Epithelial cell of proximal tubule (primary cell): ENCODE measurements around the gene ANKRD44. TPM values are rescaled to one million over a fixed set of nuclear protein-coding genes. Genes with fewer than 3 reads are reported as not detected.

Source experiments
- DNase-seq: peaks from one replicate; pipeline ENCODE4 v3.0.0-alpha.2; 2011; ENCODE audit warnings: low read depth
- H3K4me3 ChIP-seq: 2 replicates; pipeline ENCODE4 v1.5.1; 2011; ENCODE audit warnings: low read depth, mild to moderate bottlenecking, low read length
- CTCF ChIP-seq: conservative IDR thresholded peaks from 2 replicates; pipeline ENCODE4 v1.5.1; 2012; ENCODE audit warnings: low read depth, mild to moderate bottlenecking, low read length
- total RNA-seq: library from RNA; depleted of rRNA; stranded (reverse); fragments of >200 nt; gene quantifications from 2 replicates; pipeline ENCODE4 v1.2.3, GENCODE V29; 2015

Gene ANKRD44
- total RNA-seq, 1 donor from 2014 or later = 1.7 TPM

- TF ChIP-seq CTCF = no peak
- no peak for DNase-seq
These were observed 6.0 kb downstream of the ANKRD44 start for GRCh38 chr2:197304556-197305011.

GRCh38 chr2:197300139-197300538 is 10.4 kb downstream of the ANKRD44 start:
- no peak overlapping the region for H3K4me3 ChIP-seq
- DNase-seq = no peak
- TF ChIP-seq CTCF = no peak

More at GRCh38 chr2:197304556-197305011, 6.0 kb downstream of the ANKRD44 start:
- H3K4me3 ChIP-seq = no peak overlapping the region

GRCh38 chr2:197298609-197299008 is 12.0 kb downstream of the ANKRD44 start:
- H3K4me3 ChIP-seq = no peak overlapping the region
- no peak for TF ChIP-seq CTCF
- no peak for DNase-seq

- no peak for TF ChIP-seq CTCF
- no peak overlapping the region for H3K4me3 ChIP-seq
- no peak for DNase-seq
These were observed 12.7 kb downstream of the ANKRD44 start for GRCh38 chr2:197297772-197298318.

- no peak for TF ChIP-seq CTCF
- no peak for DNase-seq
- no peak overlapping the region for H3K4me3 ChIP-seq
These were observed 13.3 kb downstream of the ANKRD44 start for GRCh38 chr2:197297266-197297665.

- H3K4me3 ChIP-seq = no peak overlapping the region
- no peak for TF ChIP-seq CTCF
- DNase-seq = no peak
These were observed 13.7 kb downstream of the ANKRD44 start for GRCh38 chr2:197296835-197297234.

- no peak overlapping the region for H3K4me3 ChIP-seq
- no peak for DNase-seq
- TF ChIP-seq CTCF = no peak
These were observed 16.3 kb downstream of the ANKRD44 start for GRCh38 chr2:197294260-197294659.
